Stimulated activated effector memory CD8-positive, alpha-beta T cell treated with anti-CD3 and anti-CD28 coated beads, Interleukin-12 subunit alpha, Interleukin-12 subunit beta, amount 100 ng/mL, for 72 hours (primary cell): ENCODE data around the gene OGFOD3.

ENCODE experiments used
- ATAC-seq: fragments of 150-1000 bp; cut with Tn5 transposase; 2 replicates; pipeline ENCODE4 v1.10.0; 2021
- DNase-seq, 2 donors: peaks; one replicate each; pipeline ENCODE4 v3.0.0; 2021 to 2022; ENCODE audit warnings: low spot score in 2 of 2
- H3K27ac Mint-ChIP-seq: one replicate; pipeline ENCODE4 v1.8.0; 2022; ENCODE audit warnings: mild to moderate bottlenecking, mixed read lengths
- H3K36me3 Mint-ChIP-seq: one replicate; pipeline ENCODE4 v1.8.0; 2022; ENCODE audit warnings: mild to moderate bottlenecking, mixed read lengths
- H3K4me1 Mint-ChIP-seq: one replicate; pipeline ENCODE4 v1.8.0; 2022; ENCODE audit warnings: mixed read lengths
- H3K4me3 Mint-ChIP-seq: one replicate; pipeline ENCODE4 v1.8.0; 2022; ENCODE audit warnings: mild to moderate bottlenecking, mixed read lengths
- H3K9me3 Mint-ChIP-seq: one replicate; pipeline ENCODE4 v1.8.0; 2022; ENCODE audit warnings: mixed read lengths

Gene OGFOD3

DNA sequence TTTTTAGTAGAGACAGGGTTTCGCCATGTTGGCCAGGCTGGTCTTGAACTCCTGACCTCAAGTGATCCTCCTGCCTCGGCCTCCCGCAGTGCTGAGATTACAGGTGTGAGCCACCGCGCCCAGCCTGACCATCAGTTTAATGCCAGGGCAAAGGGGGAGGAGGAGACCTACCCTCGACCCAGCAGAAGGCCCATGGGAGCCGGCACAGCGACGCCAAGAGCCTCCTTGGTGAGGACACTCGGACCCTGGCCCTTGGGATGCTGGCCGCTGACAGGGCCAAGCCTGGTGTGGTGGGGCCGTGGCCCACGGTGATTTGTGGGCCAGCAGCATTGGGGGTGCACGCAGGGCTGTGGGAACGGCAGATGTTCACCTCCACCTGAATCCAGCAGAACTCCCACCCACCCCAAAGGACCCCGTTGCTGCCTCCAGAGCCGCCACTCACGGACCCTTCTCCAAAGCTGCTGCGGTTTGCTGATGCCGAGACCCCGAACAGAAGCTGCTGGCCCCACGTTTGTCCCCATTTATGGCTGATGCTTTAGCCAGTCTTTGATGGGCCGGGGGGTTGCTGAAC, 26.8 kb downstream of the OGFOD3 start:
- H3K4me3 Mint-ChIP-seq = no peak overlapping the region
- ATAC-seq = no peak
- H3K4me1 Mint-ChIP-seq = peaks cover 9% of the 10 kb centered on the region
- no peak overlapping the region for H3K27ac Mint-ChIP-seq
- DNase-seq = no peak
- peaks cover 6% of the 10 kb centered on the region for H3K36me3 Mint-ChIP-seq
- H3K9me3 Mint-ChIP-seq = no peaks in the 10 kb centered on the region

DNA sequence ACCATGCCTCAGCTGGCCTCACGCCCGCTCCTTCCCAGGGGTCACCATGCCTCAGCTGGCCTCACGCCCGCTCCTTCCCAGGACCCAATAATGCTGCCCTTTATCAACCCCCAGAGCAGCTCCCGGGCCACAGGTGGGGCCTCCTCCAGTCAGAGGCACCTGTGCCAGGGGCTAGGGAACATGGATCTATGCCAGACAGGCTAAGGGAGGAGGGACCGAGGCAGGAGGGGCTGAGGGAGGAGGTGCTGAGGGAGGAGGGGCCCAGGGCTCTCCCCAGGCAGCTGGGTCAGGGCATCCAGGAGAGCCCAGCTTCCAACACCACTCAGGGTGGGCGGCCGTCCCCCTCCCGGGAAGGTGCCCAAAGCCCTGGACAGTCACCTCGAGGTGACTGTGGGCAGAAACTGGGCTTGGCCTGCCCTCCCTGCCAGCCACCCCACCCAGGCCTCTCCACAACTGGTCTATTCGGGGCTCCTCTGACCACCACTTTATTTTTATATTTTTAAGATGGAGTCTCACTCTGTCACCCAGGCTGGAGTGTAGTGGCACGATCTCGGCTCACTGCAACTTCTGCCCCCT, 27.4 kb downstream of the OGFOD3 start:
- H3K9me3 Mint-ChIP-seq = no peaks in the 10 kb centered on the region
- H3K4me1 Mint-ChIP-seq = peaks cover 9% of the 10 kb centered on the region
- ATAC-seq (no peak), DNase-seq (no peak)
- H3K4me3 Mint-ChIP-seq = no peak overlapping the region
- H3K36me3 Mint-ChIP-seq = peaks cover 6% of the 10 kb centered on the region
- H3K27ac Mint-ChIP-seq = no peak overlapping the region

DNA sequence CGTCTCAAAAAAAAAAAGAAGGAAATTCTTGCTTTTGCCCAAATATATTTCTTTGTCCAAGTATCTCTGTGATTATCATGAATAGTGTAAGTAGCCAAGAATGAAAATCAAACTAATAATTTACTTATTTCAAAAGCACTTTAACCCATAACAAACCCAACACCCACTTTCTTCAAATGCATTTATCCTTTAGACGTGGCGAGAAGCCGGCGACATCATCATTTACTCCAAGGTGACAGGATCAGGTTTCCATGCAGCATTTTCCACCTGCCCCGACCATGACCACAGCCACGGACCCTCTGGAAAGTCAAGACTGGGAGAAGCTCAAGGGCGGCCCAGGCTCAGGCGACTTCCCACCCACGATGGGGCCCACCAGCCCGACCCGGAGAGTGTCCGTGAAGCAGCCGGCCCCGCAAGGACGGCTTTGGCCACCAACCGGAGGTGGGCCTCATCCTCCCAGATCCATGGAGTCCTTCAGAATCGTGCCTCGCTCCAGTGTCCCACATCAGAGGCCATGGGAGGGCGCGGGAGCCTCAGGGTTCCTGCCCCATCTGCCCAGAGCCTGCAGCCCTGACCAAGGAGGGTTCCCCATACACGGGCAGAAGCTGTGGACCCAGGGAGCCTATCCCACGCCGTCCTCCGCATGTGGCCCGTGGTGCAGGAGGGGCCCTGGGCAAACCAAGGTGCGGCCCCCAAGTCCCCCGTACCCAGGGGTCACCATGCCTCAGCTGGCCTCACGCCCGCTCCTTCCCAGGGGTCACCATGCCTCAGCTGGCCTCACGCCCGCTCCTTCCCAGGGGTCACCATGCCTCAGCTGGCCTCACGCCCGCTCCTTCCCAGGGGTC, 28.1 kb downstream of the OGFOD3 start:
- no peak for ATAC-seq
- Mint-ChIP-seq H3K9me3 (no peaks in the 10 kb centered on the region), H3K27ac (no peak overlapping the region), H3K4me3 (no peak overlapping the region), H3K36me3 (peaks cover 6% of the 10 kb centered on the region), H3K4me1 (peaks cover 9% of the 10 kb centered on the region)
- no peak for DNase-seq

DNA sequence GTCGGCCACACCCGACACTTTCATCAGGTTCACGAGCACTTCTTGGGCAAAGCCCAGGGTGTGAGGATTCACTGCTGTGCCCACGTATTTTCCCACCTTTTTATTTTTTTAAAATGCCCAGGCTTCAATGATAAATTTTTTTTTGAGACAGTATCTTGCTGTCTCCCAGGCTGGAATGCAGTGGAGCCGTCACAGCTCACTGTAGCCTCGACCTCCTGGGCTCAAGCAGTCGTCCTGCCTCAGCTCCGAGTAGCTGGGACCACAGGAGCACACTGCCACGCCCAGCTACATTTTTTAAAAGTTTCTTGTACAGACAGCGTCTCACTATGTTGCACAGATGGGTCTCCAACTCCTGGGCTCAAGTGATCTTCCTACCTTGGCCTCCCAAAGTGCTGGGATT, 29.0 kb downstream of the OGFOD3 start:
- Mint-ChIP-seq H3K9me3 (no peaks in the 10 kb centered on the region), H3K27ac (no peak overlapping the region), H3K4me3 (no peak overlapping the region), H3K4me1 (peaks cover 9% of the 10 kb centered on the region), H3K36me3 (no peaks in the 10 kb centered on the region)
- DNase-seq (no peak), ATAC-seq (no peak)

DNA sequence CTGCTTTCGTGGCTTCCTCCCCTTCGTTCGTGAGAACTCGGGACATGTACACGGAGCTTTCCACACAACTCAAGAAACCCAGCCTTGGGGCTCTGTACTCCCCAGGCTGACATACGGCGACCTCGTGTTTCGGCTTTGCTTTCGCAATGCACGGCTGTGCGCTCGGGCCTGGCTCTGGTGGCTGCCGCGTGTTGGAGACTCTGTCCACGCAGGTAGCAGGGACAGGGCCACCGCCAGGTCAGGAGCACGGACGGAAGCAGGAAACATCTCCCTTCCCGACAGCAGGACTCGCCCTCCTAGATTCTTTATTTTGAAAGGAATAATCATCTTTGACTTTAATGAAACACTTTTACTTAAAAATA, 29.5 kb downstream of the OGFOD3 start:
- no peak overlapping the region for H3K4me3 Mint-ChIP-seq
- peaks cover 9% of the 10 kb centered on the region for H3K4me1 Mint-ChIP-seq
- ATAC-seq = no peak

DNA sequence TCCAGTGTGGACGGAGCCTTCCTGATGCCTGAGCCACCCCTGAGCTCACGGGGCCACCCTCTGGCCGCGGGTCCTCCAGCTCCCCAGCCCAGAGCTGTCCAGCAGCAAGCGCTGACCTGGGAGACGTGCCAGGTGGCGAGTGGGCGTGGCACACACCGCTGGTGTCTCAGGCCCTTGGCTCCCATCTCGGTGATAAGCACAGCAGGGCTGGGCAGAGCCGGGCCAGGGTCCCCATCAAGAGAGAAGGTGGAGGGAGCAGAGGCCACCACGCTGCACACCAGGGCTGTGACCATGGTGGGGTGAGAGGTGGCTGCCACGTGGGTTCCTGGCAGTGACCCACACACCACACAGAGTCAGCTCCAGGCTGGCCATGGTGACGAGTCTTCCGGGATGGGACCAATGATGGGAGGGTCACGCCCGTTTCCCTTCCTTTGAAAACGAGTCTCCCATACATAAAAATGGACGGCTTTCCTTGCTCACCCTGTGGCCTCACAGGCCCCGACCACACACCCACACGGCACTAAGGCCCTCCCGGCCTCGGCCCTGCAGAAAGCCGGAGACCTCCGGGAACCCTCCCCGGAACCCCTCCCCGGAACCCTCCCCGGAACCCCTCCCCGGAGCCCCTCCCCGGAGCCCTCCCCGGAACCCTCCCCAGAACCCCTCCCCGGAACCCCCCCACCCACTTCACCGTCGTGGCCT, 30.0 kb downstream of the OGFOD3 start:
- no peak overlapping the region for H3K27ac Mint-ChIP-seq
- no peak overlapping the region for H3K4me3 Mint-ChIP-seq
- no peaks in the 10 kb centered on the region for H3K36me3 Mint-ChIP-seq
- DNase-seq (no peak), ATAC-seq (no peak)
- peaks cover 9% of the 10 kb centered on the region for H3K4me1 Mint-ChIP-seq
- H3K9me3 Mint-ChIP-seq = no peaks in the 10 kb centered on the region

More for the DNA sequence above, 29.5 kb downstream of the OGFOD3 start:
- H3K36me3 Mint-ChIP-seq = no peaks in the 10 kb centered on the region
- no peak for DNase-seq
- H3K27ac Mint-ChIP-seq = no peak overlapping the region
- no peaks in the 10 kb centered on the region for H3K9me3 Mint-ChIP-seq

DNA sequence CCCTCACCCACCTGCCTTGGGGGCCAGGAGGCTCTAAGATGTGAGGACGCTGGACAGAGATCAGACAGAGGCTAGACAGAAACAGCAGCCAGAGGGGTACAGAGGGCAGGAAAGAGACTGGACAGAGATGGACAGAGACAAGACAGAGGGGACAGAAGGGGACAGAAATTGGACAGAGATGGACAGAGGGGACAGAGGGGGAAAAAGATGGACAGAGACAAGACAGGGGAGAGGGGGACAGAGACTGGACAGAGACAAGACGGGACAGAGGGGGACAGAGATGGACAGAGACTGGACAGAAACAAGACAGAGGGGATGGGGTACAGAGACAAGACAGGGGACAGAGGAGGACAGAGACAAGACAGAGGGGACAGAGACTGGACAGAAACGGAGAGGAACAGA, 30.7 kb downstream of the OGFOD3 start:
- H3K36me3 Mint-ChIP-seq = no peaks in the 10 kb centered on the region
- ATAC-seq (no peak), DNase-seq (no peak)
- H3K27ac Mint-ChIP-seq = no peak overlapping the region
- peaks cover 9% of the 10 kb centered on the region for H3K4me1 Mint-ChIP-seq
- H3K9me3 Mint-ChIP-seq = no peaks in the 10 kb centered on the region
- H3K4me3 Mint-ChIP-seq = no peak overlapping the region

DNA sequence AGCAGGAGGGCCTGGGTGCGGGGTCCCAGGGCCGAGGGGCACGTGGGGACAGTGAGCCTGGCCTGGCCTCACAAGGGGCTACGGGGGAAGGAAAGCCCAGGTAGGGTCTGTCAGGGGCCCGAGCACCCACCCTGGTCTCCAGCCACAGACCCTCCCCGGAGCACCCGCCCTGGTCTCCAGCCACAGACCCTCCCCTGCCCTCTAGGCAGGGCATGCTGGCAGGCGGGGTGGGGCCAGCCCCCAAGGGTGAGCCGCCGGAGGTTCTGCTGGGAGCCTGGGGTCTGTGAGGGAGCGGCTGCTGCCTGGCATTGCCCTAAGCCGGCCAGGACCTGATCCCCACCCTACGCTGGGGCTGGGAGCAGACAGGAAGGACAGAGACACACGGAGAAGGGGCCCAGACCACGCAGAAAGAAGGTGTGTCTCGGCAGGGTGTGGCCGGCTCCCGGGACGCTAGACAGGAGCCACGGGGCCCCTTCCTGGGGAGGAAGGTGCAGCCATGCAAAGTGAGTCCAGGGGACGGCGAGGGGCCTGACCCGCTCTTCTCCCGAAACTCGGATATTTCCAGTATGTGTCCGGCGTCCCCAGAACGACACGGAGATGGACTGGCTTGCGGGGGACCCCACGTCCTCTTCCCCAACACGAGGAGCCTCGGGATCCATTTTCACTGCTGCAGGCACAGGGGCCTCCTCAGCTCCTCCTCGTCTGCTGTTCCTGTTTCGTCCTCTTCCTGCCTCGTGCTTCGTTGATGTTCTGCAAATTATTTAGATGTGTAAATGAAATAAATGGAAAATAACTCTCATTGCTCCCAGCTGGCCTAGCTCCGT, 31.3 kb downstream of the OGFOD3 start:
- Mint-ChIP-seq H3K4me3 (no peak overlapping the region), H3K4me1 (peaks cover 9% of the 10 kb centered on the region), H3K9me3 (no peaks in the 10 kb centered on the region), H3K36me3 (no peaks in the 10 kb centered on the region), H3K27ac (no peak overlapping the region)
- DNase-seq (no peak), ATAC-seq (no peak)

DNA sequence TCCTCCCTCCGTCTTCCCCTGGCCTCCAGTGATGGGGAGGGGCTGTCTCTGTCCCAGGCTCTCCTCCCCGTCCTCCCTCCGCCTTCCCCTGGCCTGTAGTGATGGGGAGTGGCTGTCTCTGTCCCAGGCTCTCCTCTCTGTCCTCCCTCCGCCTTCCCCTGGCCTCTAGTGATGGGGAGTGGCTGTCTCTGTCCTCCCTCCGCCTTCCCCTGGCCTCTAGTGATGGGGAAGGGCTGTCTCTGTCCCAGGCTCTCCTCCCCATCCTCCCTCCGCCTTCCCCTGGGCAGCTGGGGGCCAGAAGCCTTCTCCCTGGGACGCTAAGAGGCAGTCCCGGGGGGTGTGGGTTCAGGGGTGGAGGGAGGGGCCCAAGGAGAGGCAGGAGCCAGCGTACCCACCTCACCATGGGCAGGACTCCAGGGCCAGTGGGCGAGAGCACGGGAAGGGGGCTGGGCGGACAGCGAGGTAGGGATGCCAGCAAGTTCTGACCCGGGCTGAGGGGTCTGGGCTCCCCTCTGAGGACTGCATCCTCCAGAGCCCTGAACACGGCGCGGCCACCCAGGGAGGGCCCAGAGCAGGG, 32.0 kb downstream of the OGFOD3 start:
- Mint-ChIP-seq H3K9me3 (no peaks in the 10 kb centered on the region), H3K4me1 (peaks cover 13% of the 10 kb centered on the region), H3K27ac (no peak overlapping the region), H3K4me3 (no peak overlapping the region), H3K36me3 (no peaks in the 10 kb centered on the region)
- DNase-seq (no peak), ATAC-seq (no peak)

DNA sequence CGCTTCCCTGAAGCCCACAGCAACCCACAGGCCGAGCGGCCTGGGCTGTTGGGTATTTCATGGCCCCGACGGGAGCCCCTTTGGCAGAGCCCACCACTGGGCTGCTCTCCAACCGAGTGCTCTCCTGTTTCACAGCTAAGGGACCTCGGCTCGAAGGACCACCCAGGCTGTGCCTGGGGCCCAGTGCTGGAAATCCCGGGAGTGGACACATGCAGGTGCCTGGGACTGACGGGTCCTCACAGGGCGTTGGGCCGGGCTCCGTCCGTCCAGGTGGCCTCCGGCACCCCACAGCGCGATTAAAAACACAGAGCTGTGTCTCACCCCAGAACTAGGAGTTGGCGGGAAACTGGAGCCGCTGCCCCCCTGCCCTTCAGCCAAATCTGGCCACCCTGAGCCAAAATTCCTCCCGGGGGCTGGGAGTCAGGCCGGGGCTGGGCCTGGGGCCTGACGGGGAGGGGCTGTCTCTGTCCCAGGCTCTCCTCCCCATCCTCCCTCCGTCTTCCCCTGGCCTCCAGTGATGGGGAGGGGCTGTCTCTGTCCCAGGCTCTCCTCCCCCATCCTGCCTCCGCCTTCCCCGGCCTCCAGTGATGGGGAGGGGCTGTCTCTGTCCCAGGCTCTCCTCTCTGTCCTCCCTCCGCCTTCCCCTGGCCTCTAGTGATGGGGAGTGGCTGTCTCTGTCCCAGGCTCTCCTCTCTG, 32.7 kb downstream of the OGFOD3 start:
- no peak overlapping the region for H3K4me3 Mint-ChIP-seq
- H3K36me3 Mint-ChIP-seq = no peaks in the 10 kb centered on the region

DNA sequence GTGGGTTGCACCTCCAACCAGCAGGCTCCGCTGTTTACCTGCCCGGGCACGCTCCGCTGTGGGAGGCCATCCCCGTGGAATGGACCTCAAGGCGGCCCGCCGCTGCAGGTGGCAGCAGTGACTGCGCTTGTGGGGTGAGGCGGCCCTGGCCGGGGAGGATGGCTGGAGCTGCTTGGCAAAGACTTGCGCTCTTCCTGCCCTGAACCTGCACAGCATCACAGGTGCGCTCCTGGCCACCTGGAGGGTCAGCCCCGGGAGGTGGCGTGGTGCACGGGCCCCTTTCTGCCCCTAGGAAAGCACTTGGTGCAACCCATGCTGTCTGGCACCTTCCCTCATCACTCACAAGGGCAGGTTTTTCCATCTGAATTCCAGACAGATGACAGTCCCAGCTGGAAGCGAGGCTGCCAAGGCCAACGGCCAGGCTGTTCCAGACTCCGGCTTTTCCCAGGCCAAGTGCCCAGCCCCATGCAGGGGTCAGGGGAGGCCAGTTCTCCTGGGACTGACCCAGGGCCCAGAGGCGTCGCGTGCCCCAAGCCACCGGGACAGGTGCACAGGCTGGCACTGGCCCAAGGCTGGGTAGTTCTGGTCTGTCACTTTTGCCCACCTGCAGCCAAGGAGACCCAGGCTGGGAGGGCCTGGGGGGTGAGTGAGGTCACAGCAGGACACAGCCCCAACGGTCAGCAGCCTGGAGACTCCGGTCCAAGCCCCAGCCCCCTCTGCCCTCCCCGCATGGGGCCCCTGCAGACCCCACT, 33.5 kb downstream of the OGFOD3 start:
- no peak for DNase-seq
- Mint-ChIP-seq H3K4me3 (no peak overlapping the region), H3K4me1 (peaks cover 26% of the 10 kb centered on the region), H3K9me3 (no peaks in the 10 kb centered on the region), H3K36me3 (no peaks in the 10 kb centered on the region), H3K27ac (no peak overlapping the region)
- no peak for ATAC-seq

More for the DNA sequence above, 32.7 kb downstream of the OGFOD3 start:
- Mint-ChIP-seq H3K27ac (no peak overlapping the region), H3K4me1 (peaks cover 19% of the 10 kb centered on the region), H3K9me3 (no peaks in the 10 kb centered on the region)
- ATAC-seq = no peak
- no peak for DNase-seq

DNA sequence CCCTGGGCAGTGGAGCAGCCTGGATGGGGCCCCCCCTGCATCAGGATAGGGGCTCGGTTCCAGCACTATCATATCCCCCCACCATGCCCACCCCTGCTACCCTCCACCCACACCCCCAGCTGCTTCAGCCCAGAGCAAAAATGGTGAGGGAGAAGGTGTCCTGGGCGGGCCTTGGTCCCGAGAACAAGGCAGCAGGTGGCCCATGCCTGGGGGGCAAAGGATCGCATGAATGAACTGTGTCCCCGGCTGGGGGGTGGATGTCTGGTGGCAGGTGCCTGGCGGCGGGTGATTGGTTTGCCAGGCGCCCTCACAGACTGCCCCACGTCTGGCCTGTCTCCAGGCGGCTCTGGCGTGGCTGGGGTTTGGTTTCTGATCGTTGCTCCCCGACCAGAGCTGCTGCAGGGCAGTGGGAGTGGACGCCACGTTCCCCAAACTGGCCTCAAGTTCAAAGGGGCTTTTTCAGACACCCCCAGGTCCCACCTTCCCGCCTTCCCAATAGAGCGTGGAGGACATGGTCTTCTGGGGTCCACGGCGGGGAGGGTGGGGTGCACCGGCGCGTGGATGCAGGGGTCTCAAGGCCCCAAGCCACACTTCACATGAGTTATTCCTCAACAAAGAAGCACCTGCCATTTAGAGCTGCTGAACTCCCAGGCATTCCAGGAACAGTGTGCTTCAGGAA, 34.2 kb downstream of the OGFOD3 start:
- ATAC-seq = no peak
- no peak overlapping the region for H3K27ac Mint-ChIP-seq
- peaks cover 30% of the 10 kb centered on the region for H3K4me1 Mint-ChIP-seq
- H3K36me3 Mint-ChIP-seq = no peaks in the 10 kb centered on the region
- DNase-seq = no peak
- H3K9me3 Mint-ChIP-seq = no peaks in the 10 kb centered on the region
- H3K4me3 Mint-ChIP-seq = no peak overlapping the region

DNA sequence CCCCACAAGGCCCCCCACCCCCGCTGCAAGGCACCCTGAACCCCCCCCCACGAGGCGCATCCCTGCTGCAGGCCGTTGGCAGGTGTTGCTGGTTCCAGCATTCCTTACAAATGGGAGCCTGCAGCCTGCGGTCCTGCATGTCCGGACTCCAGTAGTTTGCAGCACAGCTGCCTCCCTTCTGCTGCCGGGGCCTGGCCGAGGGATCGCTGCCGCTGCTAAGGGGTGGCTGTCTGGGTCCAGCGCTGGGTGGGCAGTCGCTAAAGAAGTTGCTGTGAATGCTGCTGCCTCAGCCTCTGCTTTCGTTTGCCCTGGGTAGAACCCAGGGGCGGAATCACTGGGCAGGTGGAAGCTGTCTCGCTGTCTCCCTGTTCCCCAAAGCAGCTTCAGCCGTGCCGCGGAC, 35.0 kb downstream of the OGFOD3 start:
- Mint-ChIP-seq H3K9me3 (no peaks in the 10 kb centered on the region), H3K27ac (no peak overlapping the region), H3K4me1 (peaks cover 35% of the 10 kb centered on the region), H3K36me3 (no peaks in the 10 kb centered on the region), H3K4me3 (no peak overlapping the region)
- ATAC-seq = no peak
- DNase-seq = no peak
